Lower leg skin (tissue), 3 donors: ENCODE measurements around the gene PCDHGB2.

Experiments
- POLR2A ChIP-seq, 2 donors: fragments of 450-650 bp; IDR thresholded peaks; one replicate each; pipeline ENCODE4 v1.6.1; 2016 to 2017; ENCODE audit warnings: antibody characterized with exemption in 2 of 2, mild to moderate bottlenecking in 1 of 2, moderate library complexity in 1 of 2
- TF ChIP-seq, protein P1 (sequence below), 3 donors: fragments of 450-650 bp; IDR thresholded peaks; one replicate each; pipeline ENCODE4 v1.5.1; 2016; ENCODE audit warnings: antibody characterized with exemption in 3 of 3, mild to moderate bottlenecking in 3 of 3, moderate library complexity in 2 of 3

DNA sequence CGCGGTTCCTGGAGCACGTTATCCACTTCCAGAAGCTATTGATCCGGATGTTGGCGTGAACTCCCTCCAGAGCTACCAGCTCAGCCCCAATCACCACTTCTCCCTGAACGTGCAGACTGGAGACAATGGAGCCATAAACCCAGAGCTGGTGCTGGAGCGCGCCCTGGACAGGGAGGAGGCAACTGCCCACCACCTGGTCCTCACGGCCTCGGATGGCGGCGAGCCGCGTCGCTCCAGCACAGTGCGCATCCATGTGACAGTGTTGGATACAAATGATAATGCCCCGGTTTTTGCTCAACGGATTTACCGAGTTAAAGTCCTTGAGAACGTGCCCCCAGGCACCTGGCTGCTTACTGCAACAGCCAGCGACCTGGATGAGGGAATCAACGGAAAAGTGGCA lies 43.6 kb downstream of the PCDHGB2 start:
- TF ChIP-seq, protein P1, sequence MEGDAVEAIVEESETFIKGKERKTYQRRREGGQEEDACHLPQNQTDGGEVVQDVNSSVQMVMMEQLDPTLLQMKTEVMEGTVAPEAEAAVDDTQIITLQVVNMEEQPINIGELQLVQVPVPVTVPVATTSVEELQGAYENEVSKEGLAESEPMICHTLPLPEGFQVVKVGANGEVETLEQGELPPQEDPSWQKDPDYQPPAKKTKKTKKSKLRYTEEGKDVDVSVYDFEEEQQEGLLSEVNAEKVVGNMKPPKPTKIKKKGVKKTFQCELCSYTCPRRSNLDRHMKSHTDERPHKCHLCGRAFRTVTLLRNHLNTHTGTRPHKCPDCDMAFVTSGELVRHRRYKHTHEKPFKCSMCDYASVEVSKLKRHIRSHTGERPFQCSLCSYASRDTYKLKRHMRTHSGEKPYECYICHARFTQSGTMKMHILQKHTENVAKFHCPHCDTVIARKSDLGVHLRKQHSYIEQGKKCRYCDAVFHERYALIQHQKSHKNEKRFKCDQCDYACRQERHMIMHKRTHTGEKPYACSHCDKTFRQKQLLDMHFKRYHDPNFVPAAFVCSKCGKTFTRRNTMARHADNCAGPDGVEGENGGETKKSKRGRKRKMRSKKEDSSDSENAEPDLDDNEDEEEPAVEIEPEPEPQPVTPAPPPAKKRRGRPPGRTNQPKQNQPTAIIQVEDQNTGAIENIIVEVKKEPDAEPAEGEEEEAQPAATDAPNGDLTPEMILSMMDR (IDR thresholded peaks at IDR 0.05), result no peak
- TF ChIP-seq POLR2A (IDR thresholded peaks at IDR 0.05), result no peak
